CD14-positive monocyte (primary cell): ENCODE results near the gene WDR43. TPM values are rescaled to one million over a fixed set of nuclear protein-coding genes. Genes with fewer than 3 reads are reported as not detected.
A peak's percentile ranks its signal among the peaks of the same experiment; 100 is the strongest.

Experiments used
- DNase-seq, 3 donors: peaks; one replicate each; pipeline ENCODE4 v3.0.0-alpha.2; 2011 to 2022
- H2AFZ ChIP-seq: 2 replicates; pipeline ENCODE4 v1.6.0; 2012; ENCODE audit warnings: mild to moderate bottlenecking, low read depth, low read length, inconsistent platforms; ENCODE audit not compliant: insufficient read depth, poor library complexity, severe bottlenecking
- H3K27ac ChIP-seq, 2 donors: 1 replicate in 1 of 2; 2 replicates in 1 of 2; pipeline ENCODE4 v1.5.1; 2012 to 2013; ENCODE audit warnings: low read length in 2 of 2, control low read depth in 1 of 2, inconsistent platforms in 1 of 2, low read depth in 1 of 2, mild to moderate bottlenecking in 1 of 2
- H3K27me3 ChIP-seq, 2 donors: one replicate each; pipeline versions ENCODE4 v1.6.0 to v1.6.1; 2011 to 2013; ENCODE audit warnings: low read length in 2 of 2; ENCODE audit not compliant: control insufficient read depth in 2 of 2, insufficient read depth in 2 of 2
- H3K36me3 ChIP-seq, 2 donors: replicated peaks in 1 of 2; 1 replicate in 1 of 2; 2 replicates in 1 of 2; pipeline versions ENCODE4 v1.5.1 to v1.6.1; 2012 to 2013; ENCODE audit warnings: low read length in 2 of 2, control low read depth in 1 of 2, inconsistent platforms in 1 of 2, mild to moderate bottlenecking in 1 of 2; ENCODE audit not compliant: insufficient read depth in 2 of 2, control insufficient read depth in 1 of 2
- H3K4me1 ChIP-seq, 2 donors: 1 replicate in 1 of 2; 2 replicates in 1 of 2; pipeline versions ENCODE4 v1.5.1 to v1.6.1; 2012 to 2013; ENCODE audit warnings: low read length in 2 of 2, control low read depth in 1 of 2, inconsistent platforms in 1 of 2, mild to moderate bottlenecking in 1 of 2, moderate library complexity in 1 of 2; ENCODE audit not compliant: insufficient read depth in 2 of 2, control insufficient read depth in 1 of 2
- H3K4me2 ChIP-seq: replicated peaks from 2 replicates; pipeline ENCODE3; 2012; ENCODE audit warnings: low read length, moderate library complexity, mild to moderate bottlenecking; ENCODE audit not compliant: poor library complexity, severe bottlenecking; ENCODE audit errors: extremely low read depth
- H3K4me3 ChIP-seq, 3 experiments: fragments of 200-600 bp in 1 of 3; sonication (generic) in 1 of 3; replicated peaks in 1 of 3; 1 replicate in 2 of 3; 2 replicates in 1 of 3; pipeline ENCODE4 v1.5.1; 2011 to 2013; ENCODE audit warnings: low read length in 3 of 3, mild to moderate bottlenecking in 3 of 3, control low read depth in 2 of 3, low read depth in 2 of 3, inconsistent platforms in 1 of 3, moderate library complexity in 1 of 3
- H3K79me2 ChIP-seq: 2 replicates; pipeline ENCODE4 v1.6.0; 2012; ENCODE audit warnings: mild to moderate bottlenecking, control low read depth, inconsistent platforms, low read length, moderate library complexity; ENCODE audit not compliant: insufficient read depth
- H3K9ac ChIP-seq: 2 replicates; pipeline ENCODE4 v1.6.0; 2017; ENCODE audit warnings: low read length, mild to moderate bottlenecking; ENCODE audit not compliant: insufficient read depth, poor library complexity, severe bottlenecking
- H3K9me3 ChIP-seq, 2 donors: replicated peaks in 1 of 2; 1 replicate in 1 of 2; 2 replicates in 1 of 2; pipeline versions ENCODE4 v1.5.1 to v1.6.1; 2012 to 2013; ENCODE audit warnings: low read length in 2 of 2, control low read depth in 1 of 2; ENCODE audit not compliant: control insufficient read depth in 1 of 2, insufficient read depth in 1 of 2
- H4K20me1 ChIP-seq: 2 replicates; pipeline ENCODE4 v1.6.0; 2012; ENCODE audit warnings: mild to moderate bottlenecking, low read length, control low read depth, moderate library complexity; ENCODE audit not compliant: insufficient read depth
- H3K27ac Mint-ChIP-seq, 7 donors: one replicate each; pipeline ENCODE4 v1.8.0; 2020; ENCODE audit warnings: mild to moderate bottlenecking in 7 of 7, mixed read lengths in 7 of 7, moderate library complexity in 6 of 7, inconsistent platforms in 2 of 7
- H3K27me3 Mint-ChIP-seq, 3 donors: one replicate each; pipeline ENCODE4 v1.8.0; 2021 to 2022; ENCODE audit warnings: low read depth in 3 of 3, mild to moderate bottlenecking in 3 of 3, mixed read lengths in 3 of 3, moderate library complexity in 3 of 3, inconsistent platforms in 1 of 3
- H3K36me3 Mint-ChIP-seq, 2 donors: one replicate each; pipeline ENCODE4 v1.8.0; 2020; ENCODE audit warnings: mixed read lengths in 2 of 2, inconsistent platforms in 1 of 2, mild to moderate bottlenecking in 1 of 2
- H3K4me1 Mint-ChIP-seq: one replicate; pipeline ENCODE4 v1.8.0; 2020; ENCODE audit warnings: mild to moderate bottlenecking, mixed read lengths
- H3K4me3 Mint-ChIP-seq, 2 donors: one replicate each; pipeline ENCODE4 v1.8.0; 2020; ENCODE audit warnings: mild to moderate bottlenecking in 2 of 2, mixed read lengths in 2 of 2, moderate library complexity in 1 of 2
- H3K9me3 Mint-ChIP-seq, 7 donors: one replicate each; pipeline ENCODE4 v1.8.0; 2020 to 2022; ENCODE audit warnings: mixed read lengths in 7 of 7, mild to moderate bottlenecking in 6 of 7, moderate library complexity in 6 of 7, inconsistent platforms in 2 of 7
- WGBS: methylation state at CpG from one replicate; pipeline ENCODE4 v1.1.5; 2013; ENCODE audit warnings: missing lambda C conversion rate; ENCODE audit not compliant: insufficient coverage; 5-methylcytosine and 5-hydroxymethylcytosine counted together
- intact Hi-C, 2 donors: fragments of 100-400 bp; cut with micrococcal nuclease; formaldehyde crosslinking; loops; one replicate each; pipeline versions ENCODE4 v1.15.0 to v1.15.1; 2023
- polyA plus RNA-seq, 3 donors: library from polyadenylated mRNA; depleted of rRNA in 1 of 3; unstranded in 2 of 3; stranded (reverse) in 1 of 3; fragments of 300-500 nt in 2 of 3; fragments of >200 nt in 1 of 3; fragmentation: Illumina TruSeq in 2 of 3; gene quantifications; 1 replicate in 2 of 3; 2 replicates in 1 of 3; pipeline ENCODE4 v1.2.3, GENCODE V29; 2012 to 2021
- TF ChIP-seq, protein P1 (sequence below): fragments of 200-600 bp; IDR thresholded peaks from one replicate; pipeline ENCODE4 v1.8.0; 2022; ENCODE audit warnings: antibody characterized with exemption, mild to moderate bottlenecking

Gene WDR43
- polyA plus RNA-seq, 3 donors: 12.2 to 19.2 (median 16.1) TPM

DNA sequence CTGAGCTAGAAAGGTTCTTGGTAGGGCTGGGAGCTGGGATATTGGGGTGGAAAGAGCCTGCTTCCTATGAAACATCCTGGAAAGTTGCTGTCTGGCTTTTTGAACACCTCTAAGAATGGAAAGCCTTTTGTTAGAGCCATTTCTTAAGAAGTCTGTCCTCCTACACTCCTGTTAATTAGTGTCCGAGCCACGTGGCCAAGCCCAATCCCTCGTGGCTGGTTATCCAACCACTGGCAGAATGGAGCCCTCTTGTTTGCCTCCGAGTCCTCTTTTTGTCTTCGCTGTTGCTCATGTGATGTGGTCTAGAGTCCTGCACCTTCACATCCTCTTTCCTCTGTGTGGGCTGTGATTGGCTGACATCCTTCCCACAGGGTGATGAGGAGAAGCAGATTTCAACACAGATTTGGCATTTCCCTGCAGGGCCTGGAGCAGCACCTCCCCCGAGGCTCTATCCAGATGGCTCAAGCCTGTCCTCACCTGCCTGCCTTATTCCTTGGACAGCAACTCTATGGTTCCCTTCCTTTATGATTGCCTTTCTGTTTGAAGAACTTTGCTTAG is 78.4 kb downstream of the WDR43 start:
- H3K27me3 ChIP-seq: no peaks in the 10 kb centered on the region
- Mint-ChIP-seq H3K9me3 (peaks cover 0 to 9% (median 3%) of the 10 kb centered on the region in 7 donors), H3K4me1 (peaks cover 6% of the 10 kb centered on the region), H3K4me3 (no peak overlapping the region), H3K36me3 (no peaks in the 10 kb centered on the region), H3K27ac (peak overlapping the region in 3 of 7 donors; percentile 12 to 48 (median 13)), H3K27me3 (peaks cover 0 to 5% (median 3%) of the 10 kb centered on the region in 3 donors)
- H3K4me1 ChIP-seq: peaks cover 0 to 7% of the 10 kb centered on the region in 2 donors
- 54% methylated on average over 2 of the region's 6 CpGs for WGBS
- intact Hi-C loops: loop anchor here in 1 of 2 donors (10.0 kb wide), 1 partner anchor 872 kb away; no protein-coding TSS in a partner anchor
- H4K20me1 ChIP-seq: no peaks in the 10 kb centered on the region
- H3K9me3 ChIP-seq: peaks cover 0 to 4% of the 10 kb centered on the region in 2 donors
- no peaks in the 10 kb centered on the region for H3K79me2 ChIP-seq
- no peak overlapping the region for H3K4me3 ChIP-seq
- no peak overlapping the region for H3K9ac ChIP-seq
- H2AFZ ChIP-seq: no peak overlapping the region
- H3K36me3 ChIP-seq: no peaks in the 10 kb centered on the region
- DNase-seq: peak; percentile 24 to 68 (median 40)
- no peak overlapping the region for H3K27ac ChIP-seq
- TF ChIP-seq, protein P1, sequence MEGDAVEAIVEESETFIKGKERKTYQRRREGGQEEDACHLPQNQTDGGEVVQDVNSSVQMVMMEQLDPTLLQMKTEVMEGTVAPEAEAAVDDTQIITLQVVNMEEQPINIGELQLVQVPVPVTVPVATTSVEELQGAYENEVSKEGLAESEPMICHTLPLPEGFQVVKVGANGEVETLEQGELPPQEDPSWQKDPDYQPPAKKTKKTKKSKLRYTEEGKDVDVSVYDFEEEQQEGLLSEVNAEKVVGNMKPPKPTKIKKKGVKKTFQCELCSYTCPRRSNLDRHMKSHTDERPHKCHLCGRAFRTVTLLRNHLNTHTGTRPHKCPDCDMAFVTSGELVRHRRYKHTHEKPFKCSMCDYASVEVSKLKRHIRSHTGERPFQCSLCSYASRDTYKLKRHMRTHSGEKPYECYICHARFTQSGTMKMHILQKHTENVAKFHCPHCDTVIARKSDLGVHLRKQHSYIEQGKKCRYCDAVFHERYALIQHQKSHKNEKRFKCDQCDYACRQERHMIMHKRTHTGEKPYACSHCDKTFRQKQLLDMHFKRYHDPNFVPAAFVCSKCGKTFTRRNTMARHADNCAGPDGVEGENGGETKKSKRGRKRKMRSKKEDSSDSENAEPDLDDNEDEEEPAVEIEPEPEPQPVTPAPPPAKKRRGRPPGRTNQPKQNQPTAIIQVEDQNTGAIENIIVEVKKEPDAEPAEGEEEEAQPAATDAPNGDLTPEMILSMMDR: no peak
- H3K4me2 ChIP-seq: no peak overlapping the region

DNA sequence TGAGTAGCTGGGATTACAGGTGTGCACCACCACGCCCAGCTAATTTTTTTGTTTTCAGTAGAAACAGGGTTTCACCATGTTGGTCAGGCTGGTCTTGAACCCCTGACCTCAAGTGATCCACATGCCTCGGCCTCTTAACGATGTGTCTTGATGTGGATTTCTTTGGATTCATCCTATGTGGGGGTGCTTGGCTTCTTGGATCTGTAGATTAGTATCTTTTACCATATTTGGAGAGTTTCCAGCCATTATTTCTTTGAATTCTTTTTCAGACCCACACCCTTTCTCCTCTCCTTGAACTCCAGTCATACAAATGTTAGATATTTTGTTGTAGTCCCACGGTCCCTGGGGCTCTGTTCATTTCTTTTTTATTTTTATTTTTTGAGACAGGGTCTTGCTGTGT is 79.8 kb downstream of the WDR43 start:
- no peak overlapping the region for H3K4me2 ChIP-seq
- TF ChIP-seq, protein P1: no peak
- no peaks in the 10 kb centered on the region for H3K36me3 ChIP-seq
- no peak for DNase-seq
- no peaks in the 10 kb centered on the region for H3K79me2 ChIP-seq
- no peak overlapping the region for H2AFZ ChIP-seq
- H3K36me3 Mint-ChIP-seq: no peaks in the 10 kb centered on the region
- H3K9ac ChIP-seq: no peak overlapping the region
- peaks cover 0 to 5% (median 0%) of the 10 kb centered on the region in 3 donors for H3K27me3 Mint-ChIP-seq
- H4K20me1 ChIP-seq: no peaks in the 10 kb centered on the region
- intact Hi-C loops: loop anchor here in 1 of 2 donors (10.0 kb wide), 1 partner anchor 871 kb away; no protein-coding TSS in a partner anchor
- H3K27me3 ChIP-seq: no peaks in the 10 kb centered on the region
- H3K9me3 Mint-ChIP-seq: peaks cover 0 to 9% (median 3%) of the 10 kb centered on the region in 7 donors
- H3K4me1 Mint-ChIP-seq: peaks cover 6% of the 10 kb centered on the region
- no peak overlapping the region for H3K4me3 ChIP-seq
- 100% methylated on average over 1 of the region's 4 CpGs for WGBS
- no peak overlapping the region for H3K4me3 Mint-ChIP-seq
- no peak overlapping the region for H3K27ac Mint-ChIP-seq
- H3K9me3 ChIP-seq: peaks cover 0 to 4% of the 10 kb centered on the region in 2 donors
- H3K27ac ChIP-seq: no peak overlapping the region
- peaks cover 0 to 7% of the 10 kb centered on the region in 2 donors for H3K4me1 ChIP-seq
